GM19043 (cell line): Measurements from ENCODE around the gene DYRK4.

ENCODE experiments used
- ATAC-seq: cut with Tn5 transposase; IDR thresholded peaks from one replicate; pipeline ENCODE4 v1.9.1; 2021; ENCODE audit warnings: low read depth; ENCODE audit not compliant: unreplicated experiment

DYRK4 gene

GRCh38 chr12:4610481-4610880 is 48.5 kb downstream of the DYRK4 start:
- ATAC-seq, result no peak

- no peak for ATAC-seq
These were observed 53.7 kb downstream of the DYRK4 start for GRCh38 chr12:4615667-4616066.

GRCh38 chr12:4621511-4621910 is 59.5 kb downstream of the DYRK4 start:
- no peak for ATAC-seq

- ATAC-seq, result no peak
These were observed 64.5 kb downstream of the DYRK4 start for GRCh38 chr12:4626543-4626942.

- ATAC-seq, result no peak
These were observed 66.4 kb downstream of the DYRK4 start for GRCh38 chr12:4628406-4628805.

- no peak for ATAC-seq
These were observed 68.3 kb downstream of the DYRK4 start for GRCh38 chr12:4630262-4630661.

GRCh38 chr12:4643747-4644146 is 81.7 kb downstream of the DYRK4 start:
- peak; percentile 60 for ATAC-seq

GRCh38 chr12:4645023-4645422 is 83.0 kb downstream of the DYRK4 start:
- ATAC-seq, result no peak

GRCh38 chr12:4648104-4648500 is 86.1 kb downstream of the DYRK4 start:
- ATAC-seq, result no peak

- peak; percentile 67 for ATAC-seq
These were observed 86.7 kb downstream of the DYRK4 start, which contains the start of the genes AKAP3 and NDUFA9 for GRCh38 chr12:4648501-4649357. Gene AKAP3 (minus strand): TSS chr12:4649051. CDS start chr12:4638196, 10,855 bp downstream. Gene NDUFA9 (plus strand): TSS chr12:4649114. CDS start chr12:4649127, 13 bp downstream.

- ATAC-seq, result no peak
These were observed 87.3 kb downstream of the DYRK4 start for GRCh38 chr12:4649358-4649661.

GRCh38 chr12:4653257-4653656 is 91.2 kb downstream of the DYRK4 start:
- ATAC-seq, result no peak

GRCh38 chr12:4653691-4654090 is 91.7 kb downstream of the DYRK4 start:
- ATAC-seq, result no peak
